ENCODE data around the gene PEX6.
A peak's percentile ranks its signal among the peaks of the same experiment; 100 is the strongest.
"Not testable (repeated sequence)": the region's sequence is repeated elsewhere in the genome, so short reads cannot be mapped to it uniquely, and the experiment has no call there.

The PEX6 gene

DNA sequence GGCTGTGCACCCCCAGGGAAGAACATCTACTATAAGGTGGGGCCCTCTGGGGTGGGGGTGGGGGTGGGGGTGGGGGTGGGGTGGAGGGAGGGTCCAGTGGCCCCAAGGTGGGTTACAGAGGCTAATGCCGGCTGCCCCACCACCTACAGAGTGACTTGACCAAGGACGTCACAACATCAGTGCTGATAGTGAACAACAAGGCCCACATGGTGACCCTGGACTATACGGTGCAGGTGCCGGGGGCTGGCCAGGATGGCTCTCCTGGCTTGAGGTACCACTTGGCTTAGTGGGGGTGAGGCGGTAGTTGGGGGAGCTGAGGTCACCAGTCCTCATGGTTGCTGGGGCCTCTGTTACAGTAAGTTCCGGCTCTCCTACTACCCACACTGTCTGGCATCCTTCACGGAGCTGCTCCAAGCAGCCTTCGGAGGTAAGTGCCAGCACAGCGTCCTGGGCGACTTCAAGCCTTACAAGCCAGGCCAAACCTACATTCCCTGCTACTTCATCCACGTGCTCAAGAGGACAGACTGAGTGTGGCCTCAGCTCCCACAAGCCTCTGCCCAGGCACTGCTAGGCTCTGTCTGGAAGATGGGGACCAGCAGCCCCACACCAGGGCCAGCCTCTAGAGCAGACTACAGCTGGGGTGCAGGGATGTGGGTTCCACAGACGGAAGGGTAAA lies 15.7 kb downstream of the PEX6 start:
- DNase-seq = no peak

DNA sequence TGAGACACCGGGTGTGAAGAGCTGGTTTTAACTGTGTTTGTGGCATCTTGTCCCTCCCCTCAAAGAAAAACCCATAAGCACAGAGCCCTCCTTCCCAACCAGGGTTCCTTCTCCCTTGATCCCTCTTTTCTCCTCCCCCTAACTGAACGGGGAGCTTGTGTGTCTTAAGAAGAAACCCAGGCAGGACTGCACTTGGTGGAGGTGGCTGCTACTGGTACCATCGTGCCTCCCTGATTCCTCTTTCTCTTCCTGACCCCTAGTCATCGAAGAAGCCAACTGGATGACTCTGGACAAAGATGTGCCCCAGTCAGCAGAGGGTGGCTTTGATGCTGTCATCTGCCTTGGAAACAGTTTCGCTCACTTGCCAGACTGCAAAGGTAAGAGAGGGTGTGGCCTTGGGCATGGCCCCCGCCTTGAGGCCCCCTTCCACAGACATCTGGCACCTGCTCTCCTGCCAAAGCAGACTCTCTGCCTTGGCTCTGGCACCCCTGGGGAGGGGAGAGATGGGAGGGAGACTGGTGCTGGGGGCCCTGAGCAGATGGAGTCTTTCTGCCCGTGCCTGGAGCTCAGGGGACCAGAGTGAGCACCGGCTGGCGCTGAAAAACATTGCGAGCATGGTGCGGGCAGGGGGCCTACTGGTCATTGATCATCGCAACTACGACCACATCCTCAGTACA lies 16.3 kb downstream of the PEX6 start:
- no peak for DNase-seq

DNA sequence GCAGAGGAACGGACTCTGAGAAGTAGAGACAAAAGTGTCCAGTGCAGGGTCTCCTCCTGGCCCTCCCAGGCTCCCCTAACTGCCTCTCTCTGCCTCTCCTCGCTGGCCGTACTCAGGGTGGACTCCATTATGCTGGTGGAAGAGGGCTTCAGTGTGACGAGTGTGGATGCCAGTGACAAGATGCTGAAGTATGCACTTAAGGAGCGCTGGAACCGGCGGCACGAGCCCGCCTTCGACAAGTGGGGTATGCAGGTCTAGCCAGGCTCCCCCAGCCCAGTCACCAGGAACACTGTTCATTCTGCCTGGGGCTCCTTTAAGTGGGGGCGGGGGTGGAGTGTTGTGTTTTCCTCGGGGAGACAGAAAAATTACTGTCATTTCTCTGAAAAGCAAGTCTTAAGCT lies 16.9 kb downstream of the PEX6 start:
- DNase-seq = no peak

DNA sequence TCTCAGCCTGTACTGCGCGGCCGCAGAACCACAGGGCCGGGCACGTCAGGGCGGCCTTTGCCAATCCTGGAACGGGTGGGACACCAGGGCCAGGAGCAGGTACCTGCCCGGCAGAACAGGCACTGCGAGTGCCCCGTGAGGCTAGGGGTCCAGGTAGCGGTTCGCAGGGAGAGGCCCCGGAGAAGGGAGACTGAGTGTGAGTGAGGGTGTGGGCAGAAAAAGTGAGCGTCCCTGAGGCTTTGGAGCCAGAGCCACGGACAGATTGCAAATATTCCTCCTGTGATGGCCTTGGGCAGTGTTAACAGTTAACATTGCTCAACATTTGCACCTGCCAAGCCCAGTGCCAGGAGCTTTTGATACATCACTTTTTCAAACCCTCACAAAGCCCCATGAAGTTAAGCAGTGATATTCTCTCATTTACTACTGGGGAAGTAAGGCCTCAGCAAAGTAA lies 17.9 kb downstream of the PEX6 start:
- DNase-seq = no peak

DNA sequence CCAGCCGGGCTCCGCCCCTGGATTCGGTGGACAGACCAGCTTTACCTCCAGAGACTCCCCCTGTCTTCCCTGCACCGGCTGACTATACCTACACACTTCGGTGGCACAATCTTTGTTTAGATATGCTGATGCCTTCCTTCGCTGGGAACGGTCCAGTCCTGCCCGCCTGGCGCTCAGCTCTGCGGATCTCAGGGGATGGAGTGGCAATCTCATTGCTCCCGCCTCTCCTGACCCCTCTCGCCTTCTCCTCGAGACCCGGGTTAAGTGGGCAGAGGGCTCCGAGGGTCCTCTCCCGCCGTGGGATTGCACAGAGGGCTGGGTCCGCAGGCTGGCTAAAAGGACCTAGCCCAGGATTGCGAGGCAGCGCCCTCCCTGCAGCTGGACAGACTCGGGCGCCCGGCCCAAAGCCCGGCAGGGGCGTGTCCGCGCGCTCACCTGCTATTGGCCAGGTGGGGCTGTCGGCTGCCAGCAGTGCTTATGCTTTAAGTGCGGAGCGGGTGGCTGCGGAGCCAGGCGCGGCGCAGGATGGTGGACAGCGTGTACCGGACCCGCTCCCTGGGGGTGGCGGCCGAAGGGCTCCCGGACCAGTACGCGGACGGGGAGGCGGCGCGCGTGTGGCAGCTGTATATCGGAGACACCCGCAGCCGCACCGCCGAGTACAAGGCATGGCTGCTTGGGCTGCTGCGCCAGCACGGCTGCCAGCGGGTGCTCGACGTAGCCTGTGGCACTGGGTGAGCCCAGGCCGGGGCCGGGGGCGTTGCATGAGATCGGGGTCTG lies 18.6 kb downstream of the PEX6 start, which contains the start of gene GNMT:
GNMT (plus strand) TSS at position 512 of the 777 bp plus-strand sequence; CDS start at position 526, 14 bp downstream.
- peak in 2 of 5 donors; percentile 29 to 30 for DNase-seq

DNA sequence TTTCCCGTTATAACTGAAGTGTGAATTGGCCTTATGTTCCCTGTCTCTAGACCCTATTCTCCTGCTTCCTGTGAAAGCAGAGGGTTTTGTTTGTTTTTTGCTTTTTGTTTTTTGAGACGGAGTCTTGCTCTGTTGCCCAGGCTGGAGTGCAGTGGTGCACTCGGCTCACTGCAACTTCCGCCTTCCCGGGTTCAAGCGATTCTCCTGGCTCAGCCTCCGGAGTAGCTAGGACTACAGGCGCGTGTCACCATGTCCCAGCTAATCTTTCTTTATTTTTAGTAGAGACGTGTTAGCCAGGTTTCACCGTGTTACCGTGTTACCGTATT lies 19.1 kb downstream of the PEX6 start:
- DNase-seq = no peak

DNA sequence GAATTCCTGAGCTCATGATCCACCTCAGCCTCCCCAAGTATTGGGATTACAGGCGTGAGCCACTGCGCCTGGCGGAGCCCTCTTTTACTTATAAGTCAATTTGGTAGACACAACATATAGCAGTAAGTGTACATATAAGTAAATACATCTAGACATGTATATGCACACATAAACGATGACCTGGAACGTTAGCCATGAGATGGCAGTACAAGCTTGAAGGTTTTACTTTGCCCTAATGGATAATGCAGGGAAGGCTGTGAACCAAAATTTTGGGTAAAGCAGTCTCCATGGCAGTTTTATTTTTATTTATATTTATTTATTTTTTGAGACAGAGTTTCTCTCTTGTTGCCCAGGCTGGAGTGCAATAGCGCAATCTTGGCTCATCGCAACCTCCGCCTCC lies 20.9 kb downstream of the PEX6 start:
- no peak for DNase-seq

DNA sequence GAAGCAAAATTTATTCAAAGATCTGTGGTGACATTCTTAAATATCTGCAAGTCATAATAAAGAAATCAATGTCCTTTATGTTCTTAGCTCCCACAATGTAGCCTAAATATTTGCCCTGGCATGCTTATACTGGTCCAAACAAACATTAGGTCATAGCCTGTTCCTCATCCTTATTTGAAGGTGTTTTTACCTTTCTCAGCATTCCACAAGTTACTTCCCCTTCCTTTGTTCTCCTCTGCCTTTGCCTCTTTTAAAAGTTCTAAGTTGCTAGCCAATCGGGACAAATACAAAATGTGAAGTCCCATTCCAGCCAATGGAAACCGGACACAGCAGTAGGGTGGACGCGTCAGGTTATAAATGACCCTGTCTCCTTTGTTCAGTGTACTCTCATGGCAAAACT lies 24.6 kb downstream of the PEX6 start:
- not testable (repeated sequence) for DNase-seq

DNA sequence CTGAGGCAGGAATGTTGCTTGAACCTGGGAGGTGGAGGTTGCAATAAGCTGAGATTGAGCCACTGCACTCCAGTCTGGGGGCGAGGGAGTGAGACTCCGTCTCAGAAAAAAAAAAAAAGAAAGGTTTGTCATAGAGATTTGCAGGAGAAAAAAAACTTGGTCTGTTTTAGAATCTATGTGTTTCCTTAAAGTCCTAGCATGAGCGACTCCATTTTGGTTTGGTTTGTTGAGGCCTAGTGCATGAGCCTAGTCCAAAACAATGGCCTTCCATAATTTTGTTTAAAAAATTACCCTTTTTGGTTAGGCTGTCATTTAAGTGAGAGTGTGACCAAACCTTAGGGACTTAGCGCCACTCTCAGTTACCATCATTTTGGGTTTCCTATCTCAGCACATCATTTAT lies 26.6 kb downstream of the PEX6 start:
- DNase-seq = no peak

DNA sequence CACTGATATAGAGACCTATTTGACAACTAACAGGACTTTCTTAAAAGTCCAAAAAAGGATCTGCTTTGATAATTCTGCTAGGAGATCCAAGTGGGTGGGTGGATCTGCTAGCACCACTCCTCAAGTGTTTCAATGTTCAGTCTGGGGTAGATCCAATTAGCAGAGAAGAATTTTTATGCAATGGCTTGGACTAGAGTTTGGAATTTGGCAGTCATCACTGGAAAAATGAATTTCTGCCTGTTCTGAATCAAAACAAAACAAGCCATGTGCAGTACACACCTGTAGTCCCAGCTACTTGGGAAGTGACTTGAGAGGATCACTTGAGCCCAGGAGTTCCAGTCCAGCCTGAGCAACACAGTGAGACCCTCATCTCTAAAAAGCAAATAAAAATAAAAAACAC lies 31.0 kb downstream of the PEX6 start:
- no peak for DNase-seq

DNA sequence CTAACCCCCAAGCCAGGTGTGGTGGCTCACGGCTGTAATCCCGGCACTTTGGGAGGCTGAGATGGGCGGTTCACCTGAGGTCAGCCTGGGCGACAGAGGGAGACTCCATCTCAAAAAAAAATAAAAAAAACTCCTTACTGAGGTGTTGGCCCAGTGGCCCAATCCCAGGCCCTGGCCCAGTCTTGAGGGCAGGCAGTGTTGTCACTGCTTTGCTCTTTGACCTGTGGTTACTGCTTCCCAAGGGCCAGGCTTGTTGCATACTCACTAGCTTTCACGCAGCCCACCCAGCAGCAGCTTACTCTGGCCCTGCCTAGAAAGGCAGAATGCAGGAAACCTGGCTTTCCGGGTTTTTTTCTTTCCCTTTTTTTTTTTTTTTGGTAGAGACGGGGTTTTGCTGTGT lies 36.5 kb downstream of the PEX6 start:
- DNase-seq = no peak

DNA sequence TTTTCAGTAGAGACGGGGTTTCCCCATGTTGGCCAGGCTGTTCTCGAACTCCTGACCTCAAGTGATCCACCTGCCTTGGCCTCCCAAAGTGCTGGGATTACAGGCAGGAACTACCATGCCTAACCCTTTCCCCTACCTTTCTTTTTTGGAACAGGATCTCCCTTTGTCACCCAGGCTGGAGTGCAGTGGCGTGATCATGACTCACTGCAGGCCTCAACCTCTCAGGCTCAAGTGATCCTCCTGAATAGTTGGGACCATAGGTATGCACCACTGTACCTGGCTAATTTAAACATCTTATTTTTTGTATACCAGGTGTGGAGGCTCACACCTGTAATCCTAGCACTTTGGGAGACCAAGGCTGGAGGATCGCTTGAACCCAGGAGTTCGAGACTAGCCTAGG lies 37.6 kb downstream of the PEX6 start:
- not testable (repeated sequence) for DNase-seq

DNA sequence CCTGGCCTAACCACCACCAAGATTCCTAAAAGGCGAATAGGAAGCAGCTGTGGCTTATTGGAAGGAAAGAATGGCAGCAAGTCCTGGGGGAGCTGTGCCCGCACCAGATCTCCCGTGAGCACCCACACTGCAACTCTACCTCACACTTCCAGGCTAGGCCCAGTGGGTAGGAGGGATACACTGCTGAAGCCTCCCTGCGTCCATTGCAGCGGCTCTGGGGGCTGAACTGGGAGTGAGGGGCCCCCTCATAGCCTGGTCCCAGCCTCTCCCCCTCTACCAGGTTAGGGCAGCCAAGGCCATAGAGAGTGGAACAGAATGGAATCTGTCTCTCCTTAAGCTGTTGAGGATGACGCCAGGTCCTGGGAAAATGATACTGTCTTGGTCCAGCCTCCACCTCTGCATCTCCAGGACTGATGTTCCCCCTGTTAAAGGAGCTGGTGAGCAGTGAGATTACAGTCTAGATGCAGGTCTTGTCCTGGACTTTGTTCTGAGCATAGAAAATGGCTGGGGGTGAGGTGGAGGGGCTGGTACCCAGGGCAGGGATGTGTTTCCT lies 38.4 kb downstream of the PEX6 start:
- DNase-seq = no peak

DNA sequence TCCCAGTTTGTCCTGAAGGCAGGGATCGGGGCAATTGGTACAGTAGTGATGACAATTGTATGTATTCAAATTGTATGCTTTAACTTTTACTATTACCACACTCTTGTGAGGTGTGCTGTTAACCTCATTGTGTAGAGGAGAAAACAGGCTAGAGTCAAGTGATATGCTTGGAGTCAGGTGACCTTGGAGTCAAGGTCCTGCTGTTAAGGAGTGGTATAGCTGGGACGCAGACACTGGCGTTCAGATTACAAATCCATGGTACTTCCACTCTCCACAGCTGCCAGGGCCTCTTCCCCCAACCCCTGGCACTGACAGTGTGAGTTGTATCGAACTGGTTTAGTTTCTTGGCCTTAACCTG lies 39.2 kb downstream of the PEX6 start:
- DNase-seq = no peak

DNA sequence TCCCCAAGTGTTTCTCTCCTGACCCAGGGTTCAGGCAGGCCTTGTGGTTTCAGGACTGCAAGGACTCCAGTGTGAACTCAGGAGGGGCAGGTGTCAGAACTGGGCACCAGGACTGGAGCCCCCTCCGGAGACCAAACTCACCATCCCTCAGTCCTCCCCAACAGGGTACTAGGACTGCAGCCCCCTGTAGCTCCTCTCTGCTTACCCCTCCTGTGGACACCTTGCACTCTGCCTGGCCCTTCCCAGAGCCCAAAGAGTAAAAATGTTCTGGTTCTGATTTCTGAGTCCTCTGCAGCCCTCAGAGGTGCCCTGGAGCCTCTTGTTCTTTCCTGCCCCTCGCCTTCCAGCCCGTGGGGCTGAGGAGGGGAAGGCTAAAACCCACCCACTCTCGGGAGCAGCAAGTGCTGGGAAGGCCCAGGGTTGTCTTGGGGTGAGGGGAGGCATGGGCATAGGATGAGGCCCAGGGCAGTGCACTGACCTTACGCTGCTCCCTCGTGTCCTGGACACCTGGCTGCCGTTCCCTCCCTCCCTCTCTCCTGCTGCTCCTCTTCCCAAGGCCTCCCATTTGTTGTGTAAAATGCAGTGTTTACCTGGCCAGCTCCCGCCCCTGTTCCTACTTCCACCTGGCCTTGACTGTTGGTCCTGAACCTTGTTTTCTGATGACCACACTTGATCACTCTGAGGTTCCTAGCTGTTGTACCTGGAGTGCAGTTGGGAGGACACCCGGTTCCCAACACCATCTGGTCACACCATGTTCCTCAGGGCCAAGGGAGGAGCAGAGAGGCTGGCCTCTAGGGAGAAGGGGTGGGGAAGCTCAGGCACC lies 39.8 kb downstream of the PEX6 start:
- DNase-seq = no peak

DNA sequence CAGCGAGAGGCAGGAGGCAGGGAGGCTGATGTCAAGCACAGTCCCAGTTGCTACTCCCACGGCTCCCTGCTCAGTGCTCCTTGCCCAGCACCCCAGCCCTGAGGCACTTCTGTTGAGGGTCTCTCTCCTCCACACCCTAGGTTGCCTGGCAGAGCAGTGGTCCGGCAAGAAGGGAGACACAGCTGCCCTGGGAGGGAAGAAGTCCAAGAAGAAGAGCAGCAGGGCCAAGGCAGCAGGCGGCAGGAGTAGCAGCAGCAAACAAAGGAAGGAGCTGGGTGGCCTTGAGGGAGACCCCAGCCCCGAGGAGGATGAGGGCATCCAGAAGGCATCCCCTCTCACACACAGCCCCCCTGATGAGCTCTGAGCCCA lies 40.6 kb downstream of the PEX6 start:
- no peak for DNase-seq

DNA sequence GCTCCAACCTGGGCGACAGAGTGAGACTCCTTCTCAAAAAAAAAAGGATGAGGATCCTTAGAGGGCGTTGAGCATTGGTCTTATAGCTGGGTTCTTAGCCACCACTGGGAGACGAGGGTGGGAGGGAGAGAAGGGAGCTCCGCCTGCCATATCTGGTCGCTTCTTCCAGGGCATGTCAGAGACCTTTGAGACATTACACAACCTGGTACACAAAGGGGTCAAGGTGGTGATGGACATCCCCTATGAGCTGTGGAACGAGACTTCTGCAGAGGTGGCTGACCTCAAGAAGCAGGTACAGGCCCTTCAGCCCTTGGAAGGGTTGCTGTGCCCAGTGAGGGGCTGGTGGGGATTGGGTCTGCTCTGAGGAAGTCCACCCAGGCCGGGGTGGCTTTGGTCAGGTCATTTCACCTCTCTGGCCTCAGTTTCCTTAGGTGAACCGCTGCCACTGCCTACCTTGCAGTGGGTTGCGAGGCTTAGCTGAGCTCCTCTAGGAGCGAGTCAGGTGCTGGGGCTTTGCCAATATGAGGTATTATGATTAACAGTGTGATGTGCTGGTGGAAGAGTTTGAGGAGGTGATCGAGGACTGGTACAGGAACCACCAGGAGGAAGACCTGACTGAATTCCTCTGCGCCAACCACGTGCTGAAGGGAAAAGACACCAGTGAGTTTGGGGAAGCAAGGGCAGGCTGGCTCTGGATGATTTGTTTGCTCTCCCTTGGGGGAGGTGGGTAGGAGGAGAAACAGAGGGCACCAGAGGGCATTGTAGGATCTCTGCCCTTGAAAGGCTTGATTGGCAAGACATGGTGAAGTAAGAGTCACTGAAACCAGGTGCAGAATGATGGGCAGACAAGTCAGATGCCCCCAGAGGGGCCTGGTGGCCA lies 41.2 kb downstream of the PEX6 start:
- DNase-seq = no peak

DNA sequence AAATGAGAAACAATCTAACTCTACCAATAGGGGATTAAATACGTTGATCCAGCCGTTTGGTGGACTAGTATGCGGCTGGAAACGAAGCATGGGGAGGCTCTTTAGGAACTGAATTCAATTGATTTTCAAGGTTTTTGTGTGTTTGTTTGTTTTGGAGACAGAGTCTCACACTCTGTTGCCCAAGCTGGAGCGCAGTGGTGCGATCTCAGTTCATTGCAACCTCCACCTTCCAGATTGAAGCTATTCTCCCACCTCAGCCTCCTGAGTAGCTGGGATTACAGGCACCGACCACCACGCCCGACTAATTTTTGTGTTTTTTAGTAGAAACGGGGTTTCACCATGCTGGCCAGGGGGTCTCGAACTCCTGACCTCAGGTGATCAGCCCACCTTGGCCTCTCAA lies 42.6 kb downstream of the PEX6 start:
- no peak for DNase-seq

DNA sequence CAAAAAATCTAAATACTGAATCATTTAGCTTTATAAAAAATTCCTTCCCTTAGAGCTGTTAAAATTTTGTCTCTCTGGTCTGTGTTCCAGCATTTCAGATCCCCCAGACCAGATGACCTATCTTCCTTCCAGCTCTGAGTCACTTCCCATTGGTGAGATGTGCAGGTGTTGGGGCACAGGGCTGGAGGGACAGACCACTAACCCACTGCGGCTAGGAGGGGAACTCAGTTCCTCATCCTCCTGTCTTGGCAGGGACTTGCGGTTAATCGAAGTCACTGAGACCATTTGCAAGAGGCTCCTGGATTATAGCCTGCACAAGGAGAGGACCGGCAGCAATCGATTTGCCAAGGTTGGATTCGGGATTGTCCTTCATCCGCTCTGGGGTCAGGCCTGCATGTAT lies 43.7 kb downstream of the PEX6 start:
- no peak for DNase-seq

DNA sequence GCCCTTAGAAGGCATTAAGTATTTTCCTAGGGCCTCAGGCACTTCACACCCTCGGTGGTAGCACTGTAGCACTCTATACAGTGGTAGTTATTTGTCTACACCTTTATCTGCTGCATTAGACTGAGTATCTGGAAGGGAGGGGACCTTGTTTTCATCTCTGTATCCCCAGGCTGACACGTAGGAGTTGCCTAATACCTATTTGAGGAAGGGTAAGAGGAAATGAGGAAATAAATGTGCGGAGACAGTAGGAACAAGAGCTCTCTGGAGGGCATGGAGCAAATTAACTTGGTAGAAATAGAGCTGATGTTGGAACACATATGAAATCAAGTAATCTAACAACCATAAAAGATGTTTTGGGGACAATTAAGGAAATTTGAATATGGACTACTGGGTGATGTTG lies 45.8 kb downstream of the PEX6 start:
- no peak for DNase-seq

DNA sequence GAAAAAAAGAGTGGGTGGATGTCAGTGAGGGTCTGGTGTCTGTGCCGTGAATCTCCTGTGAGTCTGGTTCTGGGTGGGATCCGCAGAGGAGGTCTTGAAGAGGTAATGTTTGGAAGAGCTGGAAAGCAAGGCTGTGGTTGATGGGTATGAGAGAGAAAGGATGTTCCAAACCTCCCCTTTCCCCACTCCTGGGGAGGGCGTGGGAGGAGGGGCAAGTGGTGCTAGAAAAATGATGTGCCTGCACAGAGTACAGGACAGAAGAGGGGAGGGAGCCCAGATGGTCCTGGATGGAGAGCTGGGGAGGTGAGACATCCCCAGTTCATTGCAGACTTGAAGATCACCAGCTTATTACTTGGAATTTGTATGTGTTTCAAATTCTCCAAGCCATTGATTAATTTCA lies 46.6 kb downstream of the PEX6 start:
- no peak for DNase-seq

DNA sequence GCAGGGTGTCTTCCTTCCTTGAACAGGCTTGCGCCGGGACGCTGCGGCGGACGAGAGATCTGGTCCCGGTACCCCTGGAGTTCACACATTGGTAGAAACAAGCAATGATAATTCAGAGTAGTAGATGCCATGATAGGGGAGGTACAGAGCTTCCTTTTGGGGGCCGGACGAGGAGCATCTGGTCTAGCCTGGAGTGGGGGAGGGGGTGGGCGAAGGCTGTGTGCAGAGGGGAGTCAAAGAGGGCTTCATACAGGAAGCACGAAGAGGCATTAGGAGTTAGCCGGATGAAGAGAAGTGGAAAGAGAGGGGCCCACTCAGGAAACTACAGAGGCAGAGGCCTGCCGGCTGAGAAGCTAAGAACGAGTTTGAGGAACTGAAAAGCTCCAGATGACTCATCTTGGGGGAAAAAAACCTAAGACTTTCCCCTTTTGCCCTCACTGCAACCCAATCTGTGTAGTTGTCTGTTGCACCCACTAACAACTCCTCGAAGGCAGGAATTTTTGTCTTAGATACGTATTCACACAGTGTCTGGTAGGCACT lies 49.1 kb downstream of the PEX6 start:
- DNase-seq = peak in 4 of 5 donors; percentile 31 to 83 (median 32)

Measured in T-helper 1 cell (primary cell).